Left ventricle myocardium inferior (tissue), 1 donor: ENCODE measurements around the gene SCNN1A. TPM values are rescaled to one million over a fixed set of nuclear protein-coding genes. Genes with fewer than 3 reads are reported as not detected.
A peak's percentile ranks its signal among the peaks of the same experiment; 100 is the strongest.

Experiments
- DNase-seq: peaks from one replicate; pipeline ENCODE4 v3.0.0-alpha.2; 2020
- H3K27ac ChIP-seq: fragments of 200-600 bp; replicated peaks from 2 replicates; pipeline ENCODE4 v1.8.0; 2021
- H3K27me3 ChIP-seq: fragments of 200-600 bp; 2 replicates; pipeline ENCODE4 v1.8.0; 2021; ENCODE audit warnings: low read depth
- H3K36me3 ChIP-seq: fragments of 200-600 bp; 2 replicates; pipeline ENCODE4 v1.8.0; 2021
- H3K4me1 ChIP-seq: fragments of 200-600 bp; 2 replicates; pipeline ENCODE4 v1.8.0; 2021
- H3K4me3 ChIP-seq: fragments of 200-600 bp; 2 replicates; pipeline ENCODE4 v1.8.0; 2021; ENCODE audit warnings: mild to moderate bottlenecking, moderate library complexity
- H3K9me3 ChIP-seq: fragments of 200-600 bp; replicated peaks from 2 replicates; pipeline ENCODE4 v1.8.0; 2021
- CTCF ChIP-seq: fragments of 200-600 bp; IDR thresholded peaks from 2 replicates; pipeline ENCODE4 v1.8.0; 2021; ENCODE audit warnings: antibody characterized with exemption, mild to moderate bottlenecking, borderline replicate concordance
- intact Hi-C: fragments of 100-400 bp; cut with micrococcal nuclease; formaldehyde crosslinking; loops from one replicate; pipeline ENCODE4 v1.11.0; 2022
- total RNA-seq: library from RNA; stranded (reverse); fragmentation: NEBNext Ultra II Directional; extraction: Animal tissue kit (Norgen Biotek cat#: 25700); gene quantifications from one replicate; pipeline ENCODE4 v1.2.1, GENCODE V29; 2021
- donor health status: DM: no; HTN: yes; CAD: no; lungs with severe emphysema.

SCNN1A gene
- total RNA-seq, 1 donor from 2014 or later = 0.22 TPM

GRCh38 chr12:6376079-6376869, 911 bp upstream of the SCNN1A start:
- peak; percentile 43 for TF ChIP-seq CTCF
- Histone ChIP-seq H3K27me3 (no peaks in the 10 kb centered on the region), H3K27ac (peak overlapping the region; percentile 66), H3K9me3 (no peaks in the 10 kb centered on the region), H3K36me3 (no peaks in the 10 kb centered on the region), H3K4me3 (no peak overlapping the region), H3K4me1 (peaks cover 33% of the 10 kb centered on the region)
- intact Hi-C loops = no loop called here
- DNase-seq = no peak

GRCh38 chr12:6374786-6375160, 590 bp downstream of the SCNN1A start:
- H3K9me3 ChIP-seq = no peaks in the 10 kb centered on the region
- H3K4me1 ChIP-seq = peaks cover 33% of the 10 kb centered on the region
- intact Hi-C loops = no loop called here
- no peak overlapping the region for H3K27ac ChIP-seq
- no peak overlapping the region for H3K4me3 ChIP-seq
- no peaks in the 10 kb centered on the region for H3K27me3 ChIP-seq
- no peak for DNase-seq
- no peak for TF ChIP-seq CTCF
- H3K36me3 ChIP-seq = no peaks in the 10 kb centered on the region

- no peak overlapping the region for H3K4me3 ChIP-seq
- H3K36me3 ChIP-seq = no peaks in the 10 kb centered on the region
- no peak overlapping the region for H3K27ac ChIP-seq
- intact Hi-C loops = no loop called here
- H3K27me3 ChIP-seq = no peaks in the 10 kb centered on the region
- DNase-seq = no peak
- no peaks in the 10 kb centered on the region for H3K9me3 ChIP-seq
- no peak for TF ChIP-seq CTCF
- peaks cover 33% of the 10 kb centered on the region for H3K4me1 ChIP-seq
Observed at GRCh38 chr12:6374028-6374785, 1.2 kb downstream of the SCNN1A start.

GRCh38 chr12:6373022-6373787, 2.2 kb downstream of the SCNN1A start:
- Histone ChIP-seq H3K9me3 (no peaks in the 10 kb centered on the region), H3K27ac (no peak overlapping the region), H3K36me3 (no peaks in the 10 kb centered on the region), H3K4me3 (no peak overlapping the region), H3K4me1 (peaks cover 25% of the 10 kb centered on the region), H3K27me3 (no peaks in the 10 kb centered on the region)
- intact Hi-C loops = no loop called here
- DNase-seq = no peak
- TF ChIP-seq CTCF = no peak

- Histone ChIP-seq H3K4me1 (peaks cover 18% of the 10 kb centered on the region), H3K4me3 (no peak overlapping the region), H3K27ac (no peak overlapping the region), H3K9me3 (no peaks in the 10 kb centered on the region), H3K36me3 (no peaks in the 10 kb centered on the region), H3K27me3 (no peaks in the 10 kb centered on the region)
- TF ChIP-seq CTCF = no peak
- intact Hi-C loops = no loop called here
- no peak for DNase-seq
Observed at GRCh38 chr12:6372403-6373003, 2.9 kb downstream of the SCNN1A start.
